ENCODE results near the gene ZNF451. TPM values are rescaled to one million over a fixed set of nuclear protein-coding genes. Genes with fewer than 3 reads are reported as not detected.
"Not testable (repeated sequence)": the region's sequence is repeated elsewhere in the genome, so short reads cannot be mapped to it uniquely, and the experiment has no call there.

ZNF451 gene
- total RNA-seq, 1 donor from 2014 or later = 56.0 TPM

DNA sequence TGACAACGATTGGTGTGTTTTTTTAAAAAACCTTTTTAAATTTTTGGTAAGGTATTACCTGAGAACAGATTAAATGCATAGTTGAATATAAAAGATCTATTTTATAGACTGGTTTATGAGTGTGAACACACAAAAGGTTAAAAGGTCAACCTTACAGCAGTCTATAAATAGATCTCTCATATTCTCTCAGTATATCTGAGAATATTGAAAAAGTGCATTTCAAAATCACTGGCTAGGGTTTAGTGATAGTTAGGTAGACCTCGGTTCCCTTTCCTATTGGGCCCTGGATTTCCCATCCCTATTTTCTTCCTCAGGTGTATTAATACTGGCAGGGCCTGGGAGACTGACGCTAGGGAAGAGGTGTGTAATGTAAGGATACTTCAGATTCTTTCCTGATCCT lies 723 bp upstream of the ZNF451 start:
- intact Hi-C loops (cut with DNase I) = no loop called here
- peak overlapping the region; percentile 61 for H3K4me3 ChIP-seq

DNA sequence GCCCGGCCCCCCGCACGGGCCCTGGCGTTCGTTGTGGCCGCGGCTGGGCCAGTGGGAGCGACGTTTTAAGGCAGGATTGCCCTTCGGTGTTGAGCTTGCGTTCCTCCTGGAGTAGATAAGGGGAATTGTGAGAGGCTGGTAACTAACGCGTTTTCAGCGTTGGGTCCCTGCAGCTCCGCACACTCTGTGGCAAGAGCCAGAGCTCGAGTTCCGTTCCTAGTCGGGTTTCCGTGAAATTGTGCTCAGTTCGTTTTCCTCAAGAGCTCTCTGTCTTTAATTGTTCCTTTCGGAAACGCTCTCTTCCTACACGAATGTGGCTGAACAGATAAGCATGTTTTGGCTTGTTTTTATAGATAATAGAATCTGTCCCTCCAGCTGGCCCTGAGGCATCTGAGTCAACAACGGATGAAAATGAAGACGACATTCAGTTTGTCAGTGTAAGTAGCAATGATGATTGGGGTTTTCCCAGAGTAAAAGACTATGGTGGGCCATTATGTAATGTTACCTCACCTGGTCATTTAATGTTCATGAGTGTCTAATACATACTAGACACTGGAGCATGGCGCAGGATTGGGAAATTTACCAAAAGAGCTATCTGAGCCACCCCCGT lies 575 bp downstream of the ZNF451 start:
- Histone ChIP-seq H3K4me3 (peak overlapping the region; percentile 61), H3K4me1 (peaks cover 36% of the 10 kb centered on the region), H3K36me3 (peaks cover 12% of the 10 kb centered on the region)
- DNase-seq; H3K9me3 ChIP-seq; intact Hi-C loops (cut with DNase I); H3K27me3 ChIP-seq; H3K27ac ChIP-seq: not testable (repeated sequence)
- ATAC-seq = peak; percentile 16

More for the DNA sequence above, 723 bp upstream of the ZNF451 start:
- no peaks in the 10 kb centered on the region for H3K27me3 ChIP-seq
- no peaks in the 10 kb centered on the region for H3K9me3 ChIP-seq
- DNase-seq = no peak
- peaks cover 12% of the 10 kb centered on the region for H3K36me3 ChIP-seq
- TF ChIP-seq, protein P1, sequence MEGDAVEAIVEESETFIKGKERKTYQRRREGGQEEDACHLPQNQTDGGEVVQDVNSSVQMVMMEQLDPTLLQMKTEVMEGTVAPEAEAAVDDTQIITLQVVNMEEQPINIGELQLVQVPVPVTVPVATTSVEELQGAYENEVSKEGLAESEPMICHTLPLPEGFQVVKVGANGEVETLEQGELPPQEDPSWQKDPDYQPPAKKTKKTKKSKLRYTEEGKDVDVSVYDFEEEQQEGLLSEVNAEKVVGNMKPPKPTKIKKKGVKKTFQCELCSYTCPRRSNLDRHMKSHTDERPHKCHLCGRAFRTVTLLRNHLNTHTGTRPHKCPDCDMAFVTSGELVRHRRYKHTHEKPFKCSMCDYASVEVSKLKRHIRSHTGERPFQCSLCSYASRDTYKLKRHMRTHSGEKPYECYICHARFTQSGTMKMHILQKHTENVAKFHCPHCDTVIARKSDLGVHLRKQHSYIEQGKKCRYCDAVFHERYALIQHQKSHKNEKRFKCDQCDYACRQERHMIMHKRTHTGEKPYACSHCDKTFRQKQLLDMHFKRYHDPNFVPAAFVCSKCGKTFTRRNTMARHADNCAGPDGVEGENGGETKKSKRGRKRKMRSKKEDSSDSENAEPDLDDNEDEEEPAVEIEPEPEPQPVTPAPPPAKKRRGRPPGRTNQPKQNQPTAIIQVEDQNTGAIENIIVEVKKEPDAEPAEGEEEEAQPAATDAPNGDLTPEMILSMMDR (IDR thresholded peaks at IDR 0.05) = no peak
- H3K4me1 ChIP-seq = peaks cover 35% of the 10 kb centered on the region
- no peak for ATAC-seq
- peak overlapping the region; percentile 85 for H3K27ac ChIP-seq

DNA sequence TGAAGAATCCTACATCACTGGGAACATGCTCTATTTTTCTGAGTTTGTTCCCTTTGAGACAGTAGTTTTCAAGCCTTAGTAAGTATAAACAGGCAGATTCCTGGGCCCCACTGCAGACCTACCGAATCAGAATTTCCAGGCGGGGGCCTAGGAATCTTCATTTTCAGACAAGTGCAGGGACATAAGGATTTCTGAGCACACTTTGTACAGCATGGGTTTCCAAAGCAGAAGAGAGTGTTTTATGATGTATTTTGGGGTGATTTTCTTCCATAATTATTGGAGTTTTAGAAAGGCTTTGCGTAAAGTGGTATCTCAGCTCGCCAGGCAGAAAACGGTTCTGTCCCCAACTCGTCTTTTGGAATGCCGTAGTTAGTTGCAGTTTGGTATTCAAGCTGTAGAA lies 1.4 kb downstream of the ZNF451 start:
- intact Hi-C loops (cut with DNase I); H3K4me3 ChIP-seq; H3K27ac ChIP-seq; ATAC-seq; H3K27me3 ChIP-seq; DNase-seq; H3K9me3 ChIP-seq: not testable (repeated sequence)
- Histone ChIP-seq H3K36me3 (peaks cover 12% of the 10 kb centered on the region), H3K4me1 (peaks cover 36% of the 10 kb centered on the region)

DNA sequence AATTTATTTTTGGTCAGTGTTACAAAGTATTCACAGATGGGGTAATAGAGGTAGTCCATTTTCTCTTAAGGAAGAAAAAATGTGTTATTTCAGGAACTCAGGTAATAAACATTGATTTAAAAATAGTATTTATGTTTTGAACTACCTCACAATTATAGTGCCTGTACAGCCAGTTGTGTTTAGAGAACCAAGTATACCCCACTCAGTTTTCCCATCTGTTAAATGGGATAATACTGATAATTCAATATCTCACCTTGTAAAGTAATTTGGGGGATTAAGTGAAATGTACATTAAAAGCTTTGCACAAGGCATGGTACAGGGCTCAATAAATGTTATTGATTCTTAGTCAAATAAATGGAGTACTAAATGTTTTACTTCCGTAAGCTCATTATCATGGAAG lies 4.7 kb downstream of the ZNF451 start:
- no peaks in the 10 kb centered on the region for H3K9me3 ChIP-seq
- ATAC-seq = no peak
- intact Hi-C loops (cut with DNase I) = no loop called here
- no peak overlapping the region for H3K4me3 ChIP-seq
- TF ChIP-seq, protein P1 (IDR thresholded peaks at IDR 0.05) = no peak
- DNase-seq = no peak
- no peaks in the 10 kb centered on the region for H3K27me3 ChIP-seq
- H3K36me3 ChIP-seq = peaks cover 30% of the 10 kb centered on the region
- no peak overlapping the region for H3K27ac ChIP-seq
- peaks cover 32% of the 10 kb centered on the region for H3K4me1 ChIP-seq

DNA sequence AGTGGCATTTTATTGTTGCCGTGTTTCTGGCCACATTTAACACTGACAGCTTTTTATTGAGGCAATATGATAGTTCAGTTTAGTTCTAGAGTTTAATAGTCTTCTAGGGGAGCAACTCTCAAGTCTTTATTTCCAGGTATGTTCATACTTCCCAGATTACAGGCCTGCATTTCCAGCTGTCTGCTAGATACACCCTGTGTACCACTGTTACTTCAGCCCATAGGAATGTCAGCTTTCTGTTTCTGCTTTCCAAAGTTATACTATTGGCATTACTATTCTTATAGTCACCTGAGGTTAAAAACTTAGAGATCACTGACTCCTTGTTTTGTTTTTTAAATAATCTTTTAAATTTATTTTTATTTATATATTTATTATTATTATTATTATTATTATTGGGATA lies 7.6 kb downstream of the ZNF451 start:
- no peaks in the 10 kb centered on the region for H3K27me3 ChIP-seq
- peaks cover 18% of the 10 kb centered on the region for H3K4me1 ChIP-seq
- H3K9me3 ChIP-seq = no peaks in the 10 kb centered on the region
- DNase-seq (no peak), ATAC-seq (peak; percentile 37)
- intact Hi-C loops (cut with DNase I) = no loop called here
- H3K4me3 ChIP-seq = no peak overlapping the region
- H3K36me3 ChIP-seq = peaks cover 48% of the 10 kb centered on the region
- no peak overlapping the region for H3K27ac ChIP-seq
- TF ChIP-seq, protein P1 (IDR thresholded peaks at IDR 0.05) = no peak

DNA sequence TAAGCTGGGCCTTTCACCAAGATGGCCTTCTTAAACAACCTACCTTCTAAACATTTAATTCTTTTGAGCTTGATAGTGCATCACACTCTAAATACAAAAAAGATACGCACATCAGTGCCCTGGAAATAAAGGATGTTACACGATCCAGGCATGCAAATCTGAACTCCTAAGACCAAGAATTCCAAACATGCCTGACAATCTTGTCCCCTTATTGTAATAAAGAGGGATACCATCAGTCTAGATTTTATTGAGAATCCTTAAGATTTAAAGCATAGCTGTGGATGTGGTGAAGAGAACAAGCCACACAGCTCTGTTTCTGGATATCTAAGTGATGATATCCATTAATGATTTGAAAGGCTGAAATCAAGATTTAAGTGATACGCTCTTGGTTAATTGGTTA lies 13.0 kb downstream of the ZNF451 start:
- H3K9me3 ChIP-seq = no peaks in the 10 kb centered on the region
- TF ChIP-seq, protein P1 (IDR thresholded peaks at IDR 0.05) = no peak
- H3K36me3 ChIP-seq = peaks cover 53% of the 10 kb centered on the region
- no peak overlapping the region for H3K27ac ChIP-seq
- ATAC-seq (no peak), DNase-seq (no peak)
- no peaks in the 10 kb centered on the region for H3K4me1 ChIP-seq
- no peaks in the 10 kb centered on the region for H3K27me3 ChIP-seq
- no peak overlapping the region for H3K4me3 ChIP-seq
- intact Hi-C loops (cut with DNase I) = no loop called here

DNA sequence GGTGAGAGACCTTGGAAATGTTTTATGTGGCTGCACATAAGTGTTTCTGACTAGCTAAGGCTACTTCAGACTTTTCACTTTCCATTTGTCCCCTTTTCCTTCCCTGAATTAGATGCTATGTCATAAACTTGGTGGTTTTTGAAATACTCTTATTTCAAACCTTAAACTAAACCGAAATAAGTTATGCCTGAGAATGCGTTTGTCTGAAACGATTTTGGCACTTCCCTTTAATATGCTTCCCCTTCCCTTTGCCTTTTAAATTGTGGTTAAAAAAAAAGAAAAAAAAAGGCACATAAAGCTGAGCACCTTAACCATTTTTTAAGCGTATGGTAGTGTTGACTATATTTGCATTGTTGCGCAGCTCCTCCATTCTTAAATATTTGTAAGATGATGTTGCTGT lies 14.3 kb downstream of the ZNF451 start:
- H3K27ac ChIP-seq = no peak overlapping the region
- no peaks in the 10 kb centered on the region for H3K4me1 ChIP-seq
- H3K9me3 ChIP-seq = no peaks in the 10 kb centered on the region
- ATAC-seq (no peak), DNase-seq (no peak)
- H3K4me3 ChIP-seq = no peak overlapping the region
- TF ChIP-seq, protein P1 (IDR thresholded peaks at IDR 0.05) = no peak
- intact Hi-C loops (cut with DNase I) = no loop called here
- peaks cover 44% of the 10 kb centered on the region for H3K36me3 ChIP-seq
- H3K27me3 ChIP-seq = no peaks in the 10 kb centered on the region

All from upper lobe of right lung (tissue), 1 donor.